Measurements from ENCODE around the gene EIF4G1.

Gene EIF4G1

DNA sequence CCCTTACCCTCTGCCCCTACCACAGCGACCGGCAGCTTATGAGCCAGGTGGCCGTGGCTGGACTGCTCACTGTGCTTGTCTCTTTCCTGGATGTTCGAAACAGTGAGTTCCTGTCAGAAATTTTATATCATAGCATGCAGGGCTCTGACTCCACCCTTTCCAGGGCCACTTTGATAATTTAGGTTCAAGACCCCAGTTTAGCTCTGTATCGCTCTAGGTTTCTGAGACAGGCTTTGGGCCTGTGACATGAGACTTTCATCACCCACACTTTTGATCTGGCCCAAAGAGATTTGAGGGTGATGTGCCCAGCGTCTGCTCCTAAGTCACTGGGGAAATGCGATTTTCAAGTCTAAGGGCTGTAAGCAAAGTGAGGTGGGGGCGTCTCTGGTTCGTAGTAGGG lies 6.5 kb upstream of the EIF4G1 start:
- DNase-seq (ENCODE audit: low spot score), result no peak

DNA sequence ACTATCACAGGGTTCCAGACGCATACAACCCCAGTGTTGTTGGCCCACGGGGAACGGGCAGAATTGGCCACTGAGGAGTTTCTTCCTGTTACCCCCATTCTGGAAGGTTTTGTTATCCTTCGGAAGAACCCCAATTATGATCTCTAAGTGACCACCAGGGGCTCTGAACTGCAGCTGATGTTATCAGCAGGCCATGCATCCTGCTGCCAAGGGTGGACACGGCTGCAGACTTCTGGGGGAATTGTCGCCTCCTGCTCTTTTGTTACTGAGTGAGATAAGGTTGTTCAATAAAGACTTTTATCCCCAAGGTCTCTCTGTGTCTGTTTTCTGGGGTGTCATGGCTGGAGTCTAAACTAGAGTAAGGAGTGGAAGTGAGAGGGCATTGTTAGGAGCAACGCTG lies 5.7 kb upstream of the EIF4G1 start:
- no peak for DNase-seq (ENCODE audit: low spot score)

DNA sequence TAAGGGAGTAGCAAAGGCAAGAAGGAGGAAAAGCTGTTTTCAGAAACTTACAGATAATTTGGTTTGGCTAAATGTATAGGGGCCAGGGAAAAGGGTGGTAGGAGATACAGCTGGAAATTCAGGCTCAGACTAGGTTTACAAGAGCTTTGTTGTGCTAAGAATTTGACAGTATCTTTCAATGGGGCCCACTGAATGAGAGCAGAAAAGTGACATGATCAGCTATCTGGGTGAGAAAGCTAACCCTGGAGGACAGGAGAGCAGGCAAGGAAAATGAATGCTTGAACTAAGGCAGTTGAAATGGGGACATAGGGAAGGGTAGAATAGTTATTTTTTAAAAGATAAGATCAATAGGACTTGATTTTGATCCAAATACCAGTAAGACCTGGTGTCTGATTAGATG lies 2.8 kb upstream of the EIF4G1 start:
- no peak for DNase-seq (ENCODE audit: low spot score)

DNA sequence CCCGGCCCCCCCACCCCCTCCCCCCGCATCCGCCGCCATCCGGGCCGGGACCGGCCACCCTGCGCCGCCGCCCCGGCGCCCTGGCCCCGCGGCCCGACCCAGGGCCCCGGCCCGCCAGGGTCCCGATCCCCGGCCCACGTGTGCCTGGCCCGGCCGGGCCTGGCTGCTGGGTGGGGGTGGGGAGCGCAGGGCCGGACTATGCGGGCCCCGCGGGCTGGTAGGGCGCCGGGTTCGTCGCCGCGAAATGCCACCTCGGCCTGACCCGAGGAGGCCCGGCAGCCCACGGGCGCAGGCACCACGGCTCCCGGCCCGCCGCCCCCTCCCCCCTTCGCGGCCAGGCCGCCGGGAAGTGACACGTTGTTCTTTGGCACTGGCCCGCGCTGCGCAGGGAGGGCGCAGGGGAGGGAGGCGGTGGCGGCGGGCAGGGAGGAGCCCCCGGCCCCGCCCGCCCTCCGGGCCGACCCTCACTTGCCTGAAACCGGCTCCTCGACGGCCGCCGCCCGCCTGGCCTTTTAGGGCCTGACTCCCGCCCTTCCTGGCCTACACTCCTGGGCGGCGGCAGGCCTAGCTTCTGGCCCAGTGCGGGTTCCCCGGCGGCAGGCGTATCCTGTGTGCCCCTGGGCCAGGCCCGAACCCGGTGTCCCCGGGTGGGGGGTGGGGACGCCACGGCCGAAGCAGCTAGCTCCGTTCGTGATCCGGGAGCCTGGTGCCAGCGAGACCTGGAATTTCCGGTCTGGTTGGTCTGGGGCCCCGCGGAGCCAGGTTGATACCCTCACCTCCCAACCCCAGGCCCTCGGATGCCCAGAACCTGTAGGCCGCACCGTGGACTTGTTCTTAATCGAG lies 515 bp downstream of the EIF4G1 start:
- DNase-seq (ENCODE audit: low spot score), result peak; percentile 41

DNA sequence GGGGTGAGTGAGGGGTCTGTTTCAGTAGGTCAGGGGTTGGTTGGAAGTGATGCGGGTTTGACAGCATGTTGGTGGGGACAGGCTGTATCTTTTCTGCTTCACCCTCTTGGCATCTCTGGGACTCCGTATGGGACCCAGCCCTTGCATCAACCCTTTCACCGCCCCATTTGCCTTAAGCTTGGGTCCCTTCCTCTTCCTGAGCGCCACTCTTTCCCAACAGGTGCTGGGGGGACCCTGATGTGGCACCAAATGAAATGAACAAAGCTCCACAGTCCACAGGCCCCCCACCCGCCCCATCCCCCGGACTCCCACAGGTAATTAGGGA lies 1.1 kb downstream of the EIF4G1 start:
- DNase-seq (ENCODE audit: low spot score), result peak; percentile 36

DNA sequence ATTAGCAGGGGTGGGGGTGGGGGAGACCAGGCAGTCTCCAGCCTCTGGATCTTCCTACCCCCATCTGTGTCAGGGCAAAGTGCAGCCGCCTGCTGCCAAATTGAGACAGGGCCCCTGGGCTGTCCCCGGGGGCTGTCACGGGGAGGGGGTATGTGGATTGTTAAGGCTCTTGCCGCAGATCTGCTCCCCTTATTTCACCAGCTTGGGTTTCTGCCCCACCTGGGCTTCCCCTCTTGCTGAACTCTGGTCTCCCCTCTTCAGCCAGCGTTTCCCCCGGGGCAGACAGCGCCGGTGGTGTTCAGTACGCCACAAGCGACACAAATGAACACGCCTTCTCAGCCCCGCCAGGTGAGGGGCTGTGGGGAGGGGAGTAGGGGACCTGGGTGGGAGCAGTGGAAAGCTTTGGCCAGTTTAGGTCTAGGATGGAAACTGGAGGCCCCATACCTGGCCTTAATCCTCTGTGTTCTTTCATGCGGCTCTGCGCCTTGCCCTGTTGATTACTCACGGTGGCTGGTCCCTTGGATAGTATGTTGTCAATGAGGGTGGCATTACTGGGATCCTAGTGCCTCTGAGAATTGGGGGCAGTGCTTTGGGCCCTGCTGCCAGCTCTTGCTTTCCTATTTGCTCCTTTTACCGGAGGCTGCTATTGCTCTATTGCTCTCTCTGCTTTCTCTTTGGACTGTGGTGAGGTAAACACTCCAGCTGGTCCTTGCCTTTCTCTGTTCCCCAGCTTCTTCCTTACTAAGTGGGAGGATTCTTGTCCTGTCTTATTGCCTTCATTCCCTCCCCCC lies 1.7 kb downstream of the EIF4G1 start:
- no peak for DNase-seq (ENCODE audit: low spot score)

DNA sequence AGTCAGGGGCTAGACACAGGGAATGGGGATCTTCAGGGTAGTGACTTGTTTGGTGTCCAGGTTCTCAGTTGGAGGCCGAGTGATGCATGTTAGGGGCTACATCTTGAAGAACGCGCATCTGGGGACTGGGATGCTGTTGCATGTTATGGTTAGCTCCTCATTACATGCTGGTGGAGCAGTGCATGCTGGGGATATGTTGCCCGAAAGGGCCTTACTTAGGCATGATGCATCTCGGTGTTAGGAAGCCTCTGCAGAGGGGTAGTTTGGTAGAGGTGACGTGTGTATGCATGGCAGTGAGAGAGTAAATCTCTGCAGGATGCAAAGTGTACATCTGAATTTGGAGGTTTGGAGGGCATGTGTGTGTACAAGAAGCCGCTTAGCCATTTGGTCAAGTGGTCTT lies 2.4 kb downstream of the EIF4G1 start:
- no peak for DNase-seq (ENCODE audit: low spot score)

DNA sequence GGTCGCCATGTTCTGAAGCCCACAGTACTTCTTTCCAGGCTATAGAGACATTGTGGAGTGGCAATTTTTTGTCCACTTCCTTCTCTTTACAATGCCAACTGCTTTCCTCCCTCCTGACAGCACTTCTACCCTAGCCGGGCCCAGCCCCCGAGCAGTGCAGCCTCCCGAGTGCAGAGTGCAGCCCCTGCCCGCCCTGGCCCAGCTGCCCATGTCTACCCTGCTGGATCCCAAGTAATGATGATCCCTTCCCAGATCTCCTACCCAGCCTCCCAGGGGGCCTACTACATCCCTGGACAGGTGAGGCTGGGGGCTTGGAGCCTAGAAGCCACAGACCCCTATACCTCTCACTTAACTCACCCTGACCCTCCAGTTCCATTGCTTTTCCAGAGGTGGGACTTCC lies 2.8 kb downstream of the EIF4G1 start:
- no peak for DNase-seq (ENCODE audit: low spot score)

DNA sequence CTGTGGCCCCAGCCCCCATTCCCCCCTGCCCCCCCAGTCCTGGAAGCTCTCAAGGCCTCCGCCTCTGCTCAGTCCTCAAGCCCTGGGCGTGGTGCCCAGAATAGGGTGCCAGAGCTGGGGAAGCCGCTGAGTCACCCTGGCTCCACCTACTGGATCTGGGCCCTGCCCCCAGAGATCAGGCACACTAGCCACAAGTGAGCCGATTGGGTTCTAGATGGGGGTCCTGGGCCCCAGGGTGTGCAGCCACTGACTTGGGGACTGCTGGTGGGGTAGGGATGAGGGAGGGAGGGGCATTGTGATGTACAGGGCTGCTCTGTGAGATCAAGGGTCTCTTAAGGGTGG lies 5.7 kb downstream of the EIF4G1 start:
- DNase-seq (ENCODE audit: low spot score), result peak; percentile 63

DNA sequence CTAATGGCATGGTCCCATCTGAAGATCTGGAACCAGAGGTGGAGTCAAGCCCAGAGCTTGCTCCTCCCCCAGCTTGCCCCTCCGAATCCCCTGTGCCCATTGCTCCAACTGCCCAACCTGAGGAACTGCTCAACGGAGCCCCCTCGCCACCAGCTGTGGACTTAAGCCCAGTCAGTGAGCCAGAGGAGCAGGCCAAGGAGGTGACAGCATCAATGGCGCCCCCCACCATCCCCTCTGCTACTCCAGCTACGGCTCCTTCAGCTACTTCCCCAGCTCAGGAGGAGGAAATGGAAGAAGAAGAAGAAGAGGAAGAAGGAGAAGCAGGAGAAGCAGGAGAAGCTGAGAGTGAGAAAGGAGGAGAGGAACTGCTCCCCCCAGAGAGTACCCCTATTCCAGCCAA lies 7.3 kb downstream of the EIF4G1 start:
- no peak for DNase-seq (ENCODE audit: low spot score)

DNA sequence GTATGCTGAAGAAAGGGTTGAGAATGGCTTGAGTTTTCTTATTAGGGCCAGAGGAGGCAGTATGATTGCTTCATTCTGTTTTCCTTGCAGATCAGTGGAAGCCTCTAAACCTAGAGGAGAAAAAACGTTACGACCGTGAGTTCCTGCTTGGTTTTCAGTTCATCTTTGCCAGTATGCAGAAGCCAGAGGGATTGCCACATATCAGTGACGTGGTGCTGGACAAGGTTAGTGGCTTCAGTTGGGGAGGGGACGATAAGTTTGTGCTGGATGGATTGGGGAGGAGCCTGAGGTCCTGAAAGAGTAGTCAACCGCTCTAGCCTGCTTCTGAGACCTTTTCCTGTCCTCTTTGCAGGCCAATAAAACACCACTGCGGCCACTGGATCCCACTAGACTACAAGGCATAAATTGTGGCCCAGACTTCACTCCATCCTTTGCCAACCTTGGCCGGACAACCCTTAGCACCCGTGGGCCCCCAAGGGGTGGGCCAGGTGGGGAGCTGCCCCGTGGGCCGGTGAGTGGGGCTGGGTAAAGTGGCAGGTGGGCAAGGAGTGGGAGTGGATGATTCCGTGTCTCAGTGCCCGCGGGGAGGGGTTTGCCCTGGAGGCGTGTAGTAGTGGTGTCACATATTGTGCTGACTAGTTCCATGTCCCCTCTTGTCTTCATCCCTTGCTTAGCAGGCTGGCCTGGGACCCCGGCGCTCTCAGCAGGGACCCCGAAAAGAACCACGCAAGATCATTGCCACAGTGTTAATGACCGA lies 8.5 kb downstream of the EIF4G1 start:
- no peak for DNase-seq (ENCODE audit: low spot score)

DNA sequence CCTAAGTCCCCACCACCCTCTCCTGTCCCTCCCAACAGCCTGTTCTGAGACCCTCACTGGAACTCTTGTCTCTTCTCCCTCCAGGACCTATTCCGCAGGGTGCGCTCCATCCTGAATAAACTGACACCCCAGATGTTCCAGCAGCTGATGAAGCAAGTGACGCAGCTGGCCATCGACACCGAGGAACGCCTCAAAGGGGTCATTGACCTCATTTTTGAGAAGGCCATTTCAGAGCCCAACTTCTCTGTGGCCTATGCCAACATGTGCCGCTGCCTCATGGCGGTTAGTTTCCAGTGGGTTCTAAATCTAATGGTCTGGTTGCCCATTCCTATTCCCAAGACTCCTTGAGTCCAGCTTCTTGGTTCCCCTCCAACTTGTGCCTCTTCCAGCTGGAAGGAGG lies 9.3 kb downstream of the EIF4G1 start:
- DNase-seq (ENCODE audit: low spot score), result no peak

DNA sequence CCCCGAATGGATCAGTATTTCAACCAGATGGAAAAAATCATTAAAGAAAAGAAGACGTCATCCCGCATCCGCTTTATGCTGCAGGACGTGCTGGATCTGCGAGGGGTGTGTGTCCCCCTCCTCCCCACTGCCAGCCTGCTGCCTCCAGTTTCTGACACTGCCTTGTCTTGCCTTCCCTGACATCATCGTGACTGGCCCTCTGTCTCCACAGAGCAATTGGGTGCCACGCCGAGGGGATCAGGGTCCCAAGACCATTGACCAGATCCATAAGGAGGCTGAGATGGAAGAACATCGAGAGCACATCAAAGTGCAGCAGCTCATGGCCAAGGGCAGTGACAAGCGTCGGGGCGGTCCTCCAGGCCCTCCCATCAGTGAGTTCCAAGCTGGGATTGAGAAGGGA lies 10.9 kb downstream of the EIF4G1 start:
- DNase-seq (ENCODE audit: low spot score), result no peak

DNA sequence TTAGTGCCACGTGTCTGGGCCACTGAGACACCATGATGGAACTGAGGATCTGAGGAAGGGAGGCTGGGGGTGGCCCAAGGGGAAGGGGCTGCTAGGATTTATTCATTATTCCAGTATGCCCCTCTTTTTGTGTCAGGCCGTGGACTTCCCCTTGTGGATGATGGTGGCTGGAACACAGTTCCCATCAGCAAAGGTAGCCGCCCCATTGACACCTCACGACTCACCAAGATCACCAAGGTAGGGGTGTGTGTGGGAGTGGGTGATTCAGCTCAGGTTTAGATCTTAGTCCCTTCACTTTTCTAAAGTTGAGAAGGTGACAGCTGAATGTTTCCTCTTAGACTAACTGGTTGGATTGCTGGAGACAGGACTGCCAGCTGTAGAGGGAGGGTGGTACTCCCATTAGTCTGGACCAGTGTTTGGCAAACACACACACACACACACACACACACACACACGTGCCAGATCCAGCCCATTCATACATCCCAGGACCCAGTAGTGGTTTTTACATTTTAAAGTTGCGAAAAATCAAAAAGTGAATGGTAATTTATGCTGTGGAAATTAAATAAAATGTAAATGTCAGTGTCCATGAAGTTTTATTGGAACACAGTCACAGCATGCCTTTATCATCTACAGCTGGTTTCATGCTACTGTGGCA lies 11.4 kb downstream of the EIF4G1 start:
- no peak for DNase-seq (ENCODE audit: low spot score)

DNA sequence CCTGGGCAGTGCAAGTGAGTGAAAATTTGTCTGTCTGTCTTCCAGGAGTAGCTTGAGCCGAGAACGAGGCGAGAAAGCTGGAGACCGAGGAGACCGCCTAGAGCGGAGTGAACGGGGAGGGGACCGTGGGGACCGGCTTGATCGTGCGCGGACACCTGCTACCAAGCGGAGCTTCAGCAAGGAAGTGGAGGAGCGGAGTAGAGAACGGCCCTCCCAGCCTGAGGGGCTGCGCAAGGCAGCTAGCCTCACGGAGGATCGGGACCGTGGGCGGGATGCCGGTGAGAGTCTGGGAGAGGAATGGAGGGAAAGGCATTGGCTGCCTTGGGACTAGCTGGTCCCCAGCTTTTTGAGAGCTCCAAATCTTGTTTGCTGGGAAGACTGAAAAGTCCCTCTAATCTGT lies 12.8 kb downstream of the EIF4G1 start:
- DNase-seq (ENCODE audit: low spot score), result no peak

DNA sequence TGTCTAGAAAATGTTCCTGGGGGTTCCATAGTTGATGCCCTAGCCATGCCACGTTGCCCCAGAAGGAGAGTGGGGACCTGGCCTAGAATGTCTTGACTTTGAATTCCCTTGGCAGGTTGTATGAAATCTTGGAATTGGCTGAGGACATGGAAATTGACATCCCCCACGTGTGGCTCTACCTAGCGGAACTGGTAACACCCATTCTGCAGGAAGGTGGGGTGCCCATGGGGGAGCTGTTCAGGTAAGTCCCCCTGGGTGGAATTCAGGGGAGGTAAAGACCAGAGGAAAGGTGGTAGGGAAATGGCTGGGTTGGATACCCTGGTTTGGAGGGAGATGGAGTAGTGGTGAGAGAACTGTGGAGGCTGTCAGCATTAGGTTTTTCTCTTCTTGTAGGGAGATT lies 14.1 kb downstream of the EIF4G1 start:
- no peak for DNase-seq (ENCODE audit: low spot score)

DNA sequence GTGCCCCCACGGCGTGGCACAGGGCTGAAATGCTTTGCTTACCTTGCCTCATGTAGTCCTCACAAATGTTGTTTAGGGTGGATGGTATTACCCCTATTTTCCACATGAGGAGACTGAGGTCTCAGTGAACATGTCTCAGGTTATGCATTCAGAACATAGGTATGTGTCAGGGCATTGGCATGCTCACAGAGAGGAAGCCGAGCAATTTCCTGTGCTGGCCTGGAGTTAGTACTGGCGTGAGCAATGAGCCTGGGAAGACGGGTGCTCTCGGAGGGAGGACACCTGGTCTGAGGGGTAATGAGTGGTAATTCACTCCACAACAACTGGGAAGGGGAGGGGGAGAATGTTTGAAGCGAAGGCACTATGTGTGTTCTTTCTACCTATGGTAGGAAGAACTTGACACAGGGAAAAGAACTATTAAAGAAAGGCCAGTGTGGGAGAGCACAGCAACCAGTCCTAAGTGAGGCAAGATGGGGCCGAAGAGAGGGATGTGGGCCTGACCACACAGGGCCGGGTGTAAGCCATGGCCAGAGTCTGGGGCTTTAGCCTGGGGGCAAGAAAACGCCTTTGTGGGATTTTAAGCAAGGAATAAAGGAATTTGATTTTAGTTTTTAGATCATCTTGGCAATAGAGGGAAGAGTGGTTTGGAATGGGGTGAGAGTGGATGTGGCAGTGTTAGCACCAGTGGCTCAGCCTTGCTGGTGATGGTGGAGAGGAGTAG lies 18.1 kb downstream of the EIF4G1 start:
- DNase-seq (ENCODE audit: low spot score), result peak; percentile 73

DNA sequence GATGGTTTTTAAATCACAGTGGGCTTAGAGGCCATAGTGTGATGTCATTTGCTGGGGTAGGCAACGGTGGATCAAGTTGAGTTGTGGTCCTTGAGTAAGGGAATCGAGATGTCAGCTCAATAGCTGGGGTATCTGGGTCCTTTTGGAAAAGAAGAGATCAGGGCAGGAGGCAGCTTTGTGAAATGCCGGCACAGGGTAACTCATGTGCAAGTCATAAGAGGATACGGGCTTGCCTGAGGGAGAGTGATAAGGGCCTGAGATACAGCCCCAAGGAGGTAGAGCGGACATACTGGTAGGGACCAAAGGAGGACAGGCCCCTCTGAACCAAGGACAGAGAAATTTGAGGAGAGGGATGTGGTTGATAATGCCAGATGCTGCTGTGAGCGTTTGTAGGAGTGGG lies 18.8 kb downstream of the EIF4G1 start:
- DNase-seq (ENCODE audit: low spot score), result no peak

DNA sequence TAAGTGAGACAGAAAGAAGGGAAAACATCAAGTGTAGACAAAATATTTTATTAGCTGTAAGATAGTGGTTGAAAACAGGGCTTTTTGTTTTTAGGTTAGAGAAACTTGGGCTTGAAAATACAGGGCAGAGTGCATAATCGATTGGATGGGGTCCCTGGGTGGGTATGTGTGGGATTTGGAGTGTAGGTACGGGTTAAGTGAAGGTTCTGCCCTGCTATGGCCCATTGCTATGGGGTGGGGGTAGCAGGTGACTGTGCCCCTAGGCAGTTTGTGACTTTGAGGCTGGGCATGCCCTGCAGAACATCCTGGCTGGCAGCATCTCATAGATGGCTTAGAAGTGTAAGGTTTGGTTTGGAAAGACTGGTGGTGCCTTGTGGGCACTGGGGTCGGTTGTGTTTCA lies 19.3 kb downstream of the EIF4G1 start:
- no peak for DNase-seq (ENCODE audit: low spot score)

DNA sequence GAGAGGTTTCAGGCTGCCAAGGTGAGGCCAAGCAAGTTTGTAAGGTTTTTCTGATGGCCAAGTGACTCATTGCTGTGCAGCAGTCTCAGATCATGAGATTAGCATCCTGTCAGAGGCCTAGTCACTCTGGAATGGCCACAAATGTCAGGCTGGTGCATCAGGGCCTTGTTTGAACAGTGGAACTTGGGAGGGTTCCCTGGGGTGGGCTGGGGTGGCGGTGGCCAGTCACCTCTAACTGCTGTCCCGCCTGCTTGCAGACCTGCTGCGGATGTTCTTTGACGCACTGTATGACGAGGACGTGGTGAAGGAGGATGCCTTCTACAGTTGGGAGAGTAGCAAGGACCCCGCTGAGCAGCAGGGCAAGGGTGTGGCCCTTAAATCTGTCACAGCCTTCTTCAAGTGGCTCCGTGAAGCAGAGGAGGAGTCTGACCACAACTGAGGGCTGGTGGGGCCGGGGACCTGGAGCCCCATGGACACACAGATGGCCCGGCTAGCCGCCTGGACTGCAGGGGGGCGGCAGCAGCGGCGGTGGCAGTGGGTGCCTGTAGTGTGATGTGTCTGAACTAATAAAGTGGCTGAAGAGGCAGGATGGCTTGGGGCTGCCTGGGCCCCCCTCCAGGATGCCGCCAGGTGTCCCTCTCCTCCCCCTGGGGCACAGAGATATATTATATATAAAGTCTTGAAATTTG lies 20.2 kb downstream of the EIF4G1 start:
- peak; percentile 77 for DNase-seq (ENCODE audit: low spot score)

DNA sequence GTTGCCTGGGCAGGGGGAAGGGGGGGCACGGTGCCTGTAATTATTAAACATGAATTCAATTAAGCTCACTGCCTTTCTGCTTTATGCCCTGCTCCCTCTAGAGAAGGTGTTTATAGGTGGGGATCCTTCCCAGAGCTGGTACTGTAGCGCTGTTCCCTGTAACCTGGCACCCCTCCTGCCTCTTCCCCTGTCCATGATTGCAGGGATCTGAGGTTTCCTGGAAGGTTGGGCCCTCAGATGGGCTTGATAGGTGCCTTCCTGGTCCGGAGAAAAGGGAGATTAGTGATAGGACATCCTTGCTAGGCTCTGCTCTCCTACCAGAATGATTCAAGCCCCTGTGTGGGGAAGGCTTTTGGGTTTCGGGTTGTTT lies 20.9 kb downstream of the EIF4G1 start:
- DNase-seq (ENCODE audit: low spot score), result peak; percentile 62

Data from SW480 (cell line).